Ascending aorta (tissue), 2 donors: Measurements from ENCODE around the gene FHL1. TPM values are rescaled to one million over a fixed set of nuclear protein-coding genes. Genes with fewer than 3 reads are reported as not detected.

Experiments
- DNase-seq, 2 donors: peaks; one replicate each; pipeline ENCODE4 v3.0.0-alpha.2; 2019; ENCODE audit warnings: low spot score in 2 of 2
- H3K27ac ChIP-seq, 2 donors: fragments of 200-600 bp; sonication (generic); one replicate each; pipeline ENCODE4 v1.5.1; 2016 to 2017; ENCODE audit warnings: mild to moderate bottlenecking in 1 of 2
- H3K27me3 ChIP-seq: fragments of 200-600 bp; sonication (generic); one replicate; pipeline ENCODE4 v1.5.1; 2017
- H3K36me3 ChIP-seq, 2 donors: fragments of 200-600 bp; sonication (generic); one replicate each; pipeline ENCODE4 v1.5.1; 2016
- H3K4me1 ChIP-seq, 2 donors: fragments of 200-600 bp; sonication (generic); one replicate each; pipeline ENCODE4 v1.5.1; 2016 to 2017; ENCODE audit warnings: mild to moderate bottlenecking in 1 of 2
- H3K4me3 ChIP-seq, 2 donors: fragments of 200-600 bp; sonication (generic); one replicate each; pipeline ENCODE4 v1.5.1; 2016 to 2017; ENCODE audit warnings: mild to moderate bottlenecking in 1 of 2
- H3K9me3 ChIP-seq, 2 donors: fragments of 200-600 bp; sonication (generic); one replicate each; pipeline ENCODE4 v1.5.1; 2016
- intact Hi-C: fragments of 100-400 bp; cut with DNase I; formaldehyde crosslinking; loops from one replicate; pipeline ENCODE4 v1.15.1; 2023
- total RNA-seq: library from RNA; depleted of rRNA; stranded (reverse); fragments of >200 nt; gene quantifications from one replicate; pipeline ENCODE4 v1.1.0, GENCODE V29; 2016
- TF ChIP-seq, protein P1 (sequence below), 3 experiments: fragments of 200-600 bp in 2 of 3; fragments of 450-650 bp in 1 of 3; sonication (generic) in 2 of 3; IDR thresholded peaks; one replicate each; pipeline ENCODE4 v1.5.1; 2016 to 2019; ENCODE audit warnings: antibody characterized with exemption in 3 of 3, mild to moderate bottlenecking in 1 of 3, moderate library complexity in 1 of 3

Gene FHL1
- total RNA-seq, 1 donor from 2014 or later = 850 TPM

DNA sequence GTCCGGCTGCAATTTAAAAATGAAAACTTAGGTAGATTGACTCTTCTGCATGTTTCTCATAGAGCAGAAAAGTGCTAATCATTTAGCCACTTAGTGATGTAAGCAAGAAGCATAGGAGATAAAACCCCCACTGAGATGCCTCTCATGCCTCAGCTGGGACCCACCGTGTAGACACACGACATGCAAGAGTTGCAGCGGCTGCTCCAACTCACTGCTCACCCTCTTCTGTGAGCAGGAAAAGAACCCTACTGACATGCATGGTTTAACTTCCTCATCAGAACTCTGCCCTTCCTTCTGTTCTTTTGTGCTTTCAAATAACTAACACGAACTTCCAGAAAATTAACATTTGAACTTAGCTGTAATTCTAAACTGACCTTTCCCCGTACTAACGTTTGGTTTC, 62.9 kb downstream of the FHL1 start:
- H3K9me3 ChIP-seq = no peaks in the 10 kb centered on the region
- no peak overlapping the region for H3K4me3 ChIP-seq
- H3K27me3 ChIP-seq = no peaks in the 10 kb centered on the region
- TF ChIP-seq, protein P1, sequence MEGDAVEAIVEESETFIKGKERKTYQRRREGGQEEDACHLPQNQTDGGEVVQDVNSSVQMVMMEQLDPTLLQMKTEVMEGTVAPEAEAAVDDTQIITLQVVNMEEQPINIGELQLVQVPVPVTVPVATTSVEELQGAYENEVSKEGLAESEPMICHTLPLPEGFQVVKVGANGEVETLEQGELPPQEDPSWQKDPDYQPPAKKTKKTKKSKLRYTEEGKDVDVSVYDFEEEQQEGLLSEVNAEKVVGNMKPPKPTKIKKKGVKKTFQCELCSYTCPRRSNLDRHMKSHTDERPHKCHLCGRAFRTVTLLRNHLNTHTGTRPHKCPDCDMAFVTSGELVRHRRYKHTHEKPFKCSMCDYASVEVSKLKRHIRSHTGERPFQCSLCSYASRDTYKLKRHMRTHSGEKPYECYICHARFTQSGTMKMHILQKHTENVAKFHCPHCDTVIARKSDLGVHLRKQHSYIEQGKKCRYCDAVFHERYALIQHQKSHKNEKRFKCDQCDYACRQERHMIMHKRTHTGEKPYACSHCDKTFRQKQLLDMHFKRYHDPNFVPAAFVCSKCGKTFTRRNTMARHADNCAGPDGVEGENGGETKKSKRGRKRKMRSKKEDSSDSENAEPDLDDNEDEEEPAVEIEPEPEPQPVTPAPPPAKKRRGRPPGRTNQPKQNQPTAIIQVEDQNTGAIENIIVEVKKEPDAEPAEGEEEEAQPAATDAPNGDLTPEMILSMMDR (IDR thresholded peaks at IDR 0.05) = no peak
- peak in 1 of 2 donors; percentile 27 for DNase-seq
- peaks cover 22 to 31% of the 10 kb centered on the region in 2 donors for H3K36me3 ChIP-seq
- H3K4me1 ChIP-seq = peaks cover 12 to 28% of the 10 kb centered on the region in 2 donors
- intact Hi-C loops = loop anchor here (5.0 kb wide), 2 partner anchors 42 to 57 kb away; partner anchors contain the start of gene MAP7D3
- H3K27ac ChIP-seq = no peak overlapping the region

DNA sequence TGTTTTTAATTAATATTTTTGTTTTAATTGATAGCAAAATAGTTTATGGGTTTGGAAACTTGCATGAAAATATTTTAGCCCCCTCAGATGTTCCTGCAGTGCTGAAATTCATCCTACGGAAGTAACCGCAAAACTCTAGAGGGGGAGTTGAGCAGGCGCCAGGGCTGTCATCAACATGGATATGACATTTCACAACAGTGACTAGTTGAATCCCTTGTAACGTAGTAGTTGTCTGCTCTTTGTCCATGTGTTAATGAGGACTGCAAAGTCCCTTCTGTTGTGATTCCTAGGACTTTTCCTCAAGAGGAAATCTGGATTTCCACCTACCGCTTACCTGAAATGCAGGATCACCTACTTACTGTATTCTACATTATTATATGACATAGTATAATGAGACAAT, 63.5 kb downstream of the FHL1 start:
- DNase-seq = no peak
- Histone ChIP-seq H3K27ac (no peak overlapping the region), H3K4me3 (no peak overlapping the region), H3K36me3 (peaks cover 22 to 31% of the 10 kb centered on the region in 2 donors), H3K9me3 (no peaks in the 10 kb centered on the region), H3K27me3 (no peaks in the 10 kb centered on the region), H3K4me1 (peaks cover 12 to 28% of the 10 kb centered on the region in 2 donors)
- TF ChIP-seq, protein P1 (IDR thresholded peaks at IDR 0.05) = no peak
- intact Hi-C loops = loop anchor here (5.0 kb wide), 2 partner anchors 41 to 56 kb away; partner anchors contain the start of gene MAP7D3

DNA sequence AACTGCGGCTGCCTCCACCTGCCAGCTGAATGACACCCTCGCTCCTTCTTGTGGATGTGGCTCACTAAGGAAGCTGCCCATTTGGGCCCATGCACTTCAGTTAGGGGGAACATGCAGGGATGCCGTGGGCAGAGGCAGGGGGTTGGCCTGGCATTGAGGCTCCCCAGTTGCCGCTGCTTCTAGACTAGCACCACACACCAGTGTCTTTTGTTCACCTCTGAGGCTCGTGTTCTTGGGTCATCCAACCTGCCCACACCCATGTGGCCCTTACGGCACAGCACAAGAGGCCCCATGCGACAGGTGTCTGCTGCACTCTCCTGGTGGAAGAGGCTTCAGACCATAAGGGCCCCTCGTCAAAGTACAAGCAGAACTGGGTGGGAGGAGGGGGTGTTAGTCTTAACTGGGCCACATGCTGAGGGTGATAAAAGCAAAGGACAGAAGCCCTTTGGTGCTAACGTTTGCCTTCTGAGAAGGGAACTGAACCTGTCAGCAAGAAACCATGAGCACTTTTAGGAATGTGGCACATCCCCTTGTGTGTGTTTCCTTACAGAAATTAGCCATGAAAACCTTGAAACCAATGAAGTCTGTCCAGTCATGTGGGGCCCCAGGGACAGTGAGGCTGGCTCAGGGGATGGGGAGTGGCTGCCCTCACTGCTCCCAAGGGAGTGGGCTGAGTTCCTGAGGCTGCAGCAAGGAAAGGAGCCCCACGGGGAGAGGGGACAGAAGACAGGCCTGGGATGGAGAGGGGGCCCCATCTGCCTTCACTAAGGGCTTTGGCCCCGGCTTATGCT, 64.6 kb downstream of the FHL1 start:
- Histone ChIP-seq H3K27me3 (no peaks in the 10 kb centered on the region), H3K4me1 (peaks cover 6 to 16% of the 10 kb centered on the region in 2 donors), H3K36me3 (peaks cover 15 to 24% of the 10 kb centered on the region in 2 donors), H3K9me3 (no peaks in the 10 kb centered on the region), H3K27ac (peak overlapping the region; percentile 50 to 61), H3K4me3 (no peak overlapping the region)
- no peak for DNase-seq
- intact Hi-C loops = loop anchor here (5.0 kb wide), 2 partner anchors 40 to 55 kb away; partner anchors contain the start of gene MAP7D3
- TF ChIP-seq, protein P1 (IDR thresholded peaks at IDR 0.05) = peak in 1 of 3 experiments; percentile 5

DNA sequence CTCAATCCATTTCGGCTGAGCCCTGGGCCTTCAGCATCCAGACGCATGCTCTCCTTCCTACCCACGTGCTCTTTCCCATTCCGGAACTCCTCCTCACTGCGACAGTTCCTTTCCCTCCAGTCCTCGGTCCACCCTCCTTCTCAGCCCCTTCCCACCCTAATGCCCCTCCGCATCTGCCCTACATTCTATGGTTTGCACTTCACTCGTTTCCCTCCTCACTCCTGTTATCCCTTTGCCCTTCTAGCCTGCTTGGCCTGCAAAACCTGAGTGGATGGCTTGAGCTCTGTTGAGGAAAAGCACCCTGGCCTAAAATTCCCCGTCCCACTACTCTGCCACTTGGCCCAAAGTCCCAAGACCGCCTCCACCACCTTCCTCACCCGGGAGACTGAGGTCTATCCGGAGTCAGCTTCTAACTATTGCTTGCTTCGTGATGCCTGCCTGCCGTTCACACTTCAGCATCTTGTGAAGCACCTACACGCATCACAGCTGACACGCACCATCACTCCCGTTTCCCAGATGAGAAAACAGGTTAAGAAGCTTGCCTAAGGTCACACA, 65.3 kb downstream of the FHL1 start:
- no peak for DNase-seq
- Histone ChIP-seq H3K9me3 (no peaks in the 10 kb centered on the region), H3K4me3 (no peak overlapping the region), H3K27me3 (no peaks in the 10 kb centered on the region), H3K36me3 (peaks cover 9 to 17% of the 10 kb centered on the region in 2 donors), H3K27ac (peak overlapping the region; percentile 50 to 61), H3K4me1 (peaks cover 5 to 13% of the 10 kb centered on the region in 2 donors)
- intact Hi-C loops = loop anchor here (5.0 kb wide), 2 partner anchors 40 to 55 kb away; partner anchors contain the start of gene MAP7D3
- TF ChIP-seq, protein P1 (IDR thresholded peaks at IDR 0.05) = no peak

DNA sequence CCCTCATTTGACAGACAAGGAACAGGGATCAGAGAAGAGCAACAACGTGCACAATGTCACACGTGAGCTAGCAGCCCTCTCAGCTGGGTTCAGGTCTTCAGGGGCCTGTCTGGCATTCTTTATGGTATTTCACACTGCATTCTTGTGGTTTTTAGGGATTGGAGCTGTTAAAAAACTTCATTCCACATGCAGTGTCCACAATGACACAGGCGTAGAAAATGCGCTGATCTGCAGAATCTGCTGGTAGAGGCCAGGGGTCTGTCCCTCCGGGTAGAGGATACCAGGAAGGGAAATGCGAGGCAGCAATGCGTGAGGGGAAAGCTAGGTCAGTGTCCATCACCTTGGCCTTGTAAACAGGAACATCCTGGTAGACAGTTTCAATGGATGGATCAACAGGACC, 67.2 kb downstream of the FHL1 start:
- no peaks in the 10 kb centered on the region for H3K9me3 ChIP-seq
- intact Hi-C loops = loop anchor here (5.0 kb wide), 2 partner anchors 38 to 53 kb away; partner anchors contain the start of gene MAP7D3
- no peaks in the 10 kb centered on the region for H3K27me3 ChIP-seq
- peaks cover 0 to under 1% of the 10 kb centered on the region in 2 donors for H3K4me1 ChIP-seq
- no peak overlapping the region for H3K4me3 ChIP-seq
- TF ChIP-seq, protein P1 (IDR thresholded peaks at IDR 0.05) = no peak
- DNase-seq = no peak
- peaks cover 0 to 13% of the 10 kb centered on the region in 2 donors for H3K36me3 ChIP-seq
- no peak overlapping the region for H3K27ac ChIP-seq
